Inflammatory macrophage (primary cell): ENCODE results near the gene TFDP2.
"Not testable (repeated sequence)": the region's sequence is repeated elsewhere in the genome, so short reads cannot be mapped to it uniquely, and the experiment has no call there.

Experiments
- DNase-seq, 2 donors: peaks; one replicate each; pipeline ENCODE4 v3.0.0-alpha.2; 2020 to 2022

Gene TFDP2

DNA sequence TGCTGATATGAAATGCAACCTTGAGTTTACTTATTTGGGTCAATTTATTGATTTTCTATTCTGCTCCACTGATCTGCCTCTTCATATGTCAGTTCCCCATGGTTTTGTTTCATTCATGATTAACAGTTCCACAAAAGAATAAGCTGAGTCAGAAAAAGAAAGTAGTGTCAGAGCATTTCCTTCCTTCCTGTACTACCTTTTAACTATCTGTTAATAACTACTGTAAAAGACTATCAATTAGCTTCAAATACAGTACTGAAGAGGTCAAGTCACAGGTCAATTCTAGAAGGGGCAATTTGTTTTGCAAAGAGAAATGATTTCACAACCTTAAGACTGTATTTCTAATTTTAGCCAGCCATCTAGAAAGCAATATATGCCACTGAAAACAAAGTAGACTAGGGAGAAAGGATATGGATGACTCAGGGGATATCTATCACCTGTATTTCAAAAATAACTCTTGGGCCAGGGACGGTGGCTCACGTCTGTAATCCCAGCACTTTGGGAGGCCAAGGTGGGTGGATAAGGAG is 129.5 kb downstream of the TFDP2 start:
- DNase-seq: peak in 1 of 2 donors; percentile 7

DNA sequence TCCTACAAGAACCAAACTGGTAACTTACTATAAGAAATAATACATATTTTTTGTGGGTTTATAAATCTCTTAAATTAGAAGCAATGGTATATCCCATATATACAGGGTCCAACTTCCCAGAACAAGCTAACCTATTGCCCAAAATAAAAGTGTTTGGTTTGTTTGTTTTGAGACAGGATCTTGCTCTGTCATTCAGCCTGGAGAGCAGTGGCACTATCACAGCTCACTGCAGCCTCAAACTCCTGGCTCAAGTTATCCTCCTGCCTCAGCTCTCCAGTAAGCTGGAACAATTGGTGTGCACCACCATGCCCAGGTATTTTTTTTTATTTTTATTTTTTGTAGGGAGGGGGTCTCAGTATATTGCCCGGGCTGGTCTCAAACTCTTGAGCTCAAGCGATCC is 135.4 kb downstream of the TFDP2 start:
- no peak for DNase-seq

DNA sequence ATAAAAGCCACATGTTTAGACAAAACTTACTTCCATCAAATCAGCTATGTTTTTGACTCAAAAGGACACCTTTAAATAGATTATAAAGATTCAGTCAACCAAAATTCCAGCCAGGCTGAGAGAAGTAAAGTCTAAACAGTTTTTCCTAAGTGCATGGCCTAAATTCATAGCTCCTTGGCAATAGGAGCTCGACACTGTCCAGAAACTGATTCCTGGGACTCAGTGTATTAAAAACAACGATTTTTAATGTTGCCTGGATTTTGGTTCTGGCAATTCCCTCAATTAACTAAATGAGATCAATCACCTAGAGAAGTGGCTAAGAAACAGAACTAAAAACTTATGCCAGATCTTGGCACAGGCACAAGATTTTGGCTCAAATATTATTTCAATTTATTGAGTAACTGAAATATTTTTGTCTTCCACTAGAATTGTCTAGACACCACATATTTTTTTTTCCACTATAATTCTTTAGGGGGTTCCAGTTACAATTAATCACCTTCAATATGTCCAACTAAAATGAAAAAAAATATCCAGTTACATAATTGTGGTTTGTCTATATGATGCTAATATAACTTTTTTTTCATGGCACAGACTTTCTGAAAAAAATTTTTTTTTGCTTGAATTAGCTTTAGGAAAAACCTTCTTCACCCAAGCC is 135.9 kb downstream of the TFDP2 start:
- no peak for DNase-seq

DNA sequence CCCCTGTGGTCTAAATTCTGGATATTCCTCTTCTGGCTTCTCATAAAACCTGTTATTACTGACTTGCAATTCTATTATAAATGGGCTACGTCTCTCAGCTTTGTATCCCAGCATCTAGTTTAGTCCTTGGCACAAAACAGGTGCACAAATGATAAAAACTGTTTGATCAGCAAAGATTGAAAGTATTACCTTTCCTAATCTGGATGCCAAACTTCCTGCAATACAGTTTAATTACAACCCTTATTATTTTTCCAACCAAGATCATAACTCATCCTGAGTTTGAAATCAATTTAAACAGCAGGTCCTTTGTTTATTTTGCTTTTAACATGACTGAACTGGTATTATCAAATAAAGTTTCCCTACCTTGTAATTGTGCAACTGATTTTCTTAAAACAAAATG is 140.3 kb downstream of the TFDP2 start:
- no peak for DNase-seq

DNA sequence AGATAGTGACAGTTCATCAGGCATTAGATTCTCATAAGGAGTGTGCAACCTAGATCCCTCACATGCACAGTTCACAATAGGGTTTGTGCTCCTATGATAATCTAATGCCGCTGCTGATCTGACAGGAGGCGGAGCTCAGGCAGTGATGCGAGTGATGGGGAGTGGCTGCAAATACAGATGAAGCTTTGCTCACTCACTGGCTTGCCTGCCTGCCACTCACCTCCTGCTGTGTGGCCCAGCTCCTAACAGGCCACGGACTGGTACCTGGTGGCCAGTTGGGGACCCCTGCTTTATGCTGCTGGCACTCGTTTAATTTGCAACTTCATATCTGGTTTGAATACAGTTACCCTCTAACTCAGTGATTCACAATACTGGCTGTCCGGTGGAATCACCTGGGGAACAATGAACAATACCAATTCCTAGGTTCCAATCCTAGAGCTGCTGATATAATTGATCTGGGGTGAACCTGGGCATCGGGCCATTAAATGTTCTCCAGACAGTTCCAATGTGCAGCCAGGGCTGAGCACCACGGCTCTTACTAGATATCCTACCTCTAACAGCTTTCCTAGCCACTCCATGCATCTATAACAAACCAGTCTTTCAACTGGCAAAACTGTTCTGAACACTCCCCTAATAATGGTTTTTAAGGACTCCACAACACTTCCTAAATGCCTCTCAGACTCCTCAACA is 141.5 kb downstream of the TFDP2 start:
- DNase-seq: no peak

DNA sequence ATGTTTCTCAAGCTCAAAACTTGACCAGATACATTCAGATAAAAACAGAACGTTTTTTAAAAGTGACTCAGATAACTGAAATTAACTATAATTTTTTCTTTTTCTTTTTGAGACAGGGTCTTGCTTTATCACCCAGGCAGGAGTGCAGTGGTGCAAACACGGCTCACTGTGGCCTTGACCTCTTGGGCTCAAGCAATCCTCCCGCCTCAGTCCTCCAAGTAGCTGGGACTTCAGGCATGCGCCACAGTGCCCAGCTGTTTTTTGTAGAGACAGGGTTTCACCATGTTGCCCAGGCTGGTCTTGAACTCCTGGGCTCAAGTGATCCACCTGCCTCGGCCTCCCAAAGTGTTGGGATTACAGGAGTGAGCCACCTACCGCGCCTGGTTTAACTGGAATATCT is 144.4 kb downstream of the TFDP2 start:
- DNase-seq: not testable (repeated sequence)

DNA sequence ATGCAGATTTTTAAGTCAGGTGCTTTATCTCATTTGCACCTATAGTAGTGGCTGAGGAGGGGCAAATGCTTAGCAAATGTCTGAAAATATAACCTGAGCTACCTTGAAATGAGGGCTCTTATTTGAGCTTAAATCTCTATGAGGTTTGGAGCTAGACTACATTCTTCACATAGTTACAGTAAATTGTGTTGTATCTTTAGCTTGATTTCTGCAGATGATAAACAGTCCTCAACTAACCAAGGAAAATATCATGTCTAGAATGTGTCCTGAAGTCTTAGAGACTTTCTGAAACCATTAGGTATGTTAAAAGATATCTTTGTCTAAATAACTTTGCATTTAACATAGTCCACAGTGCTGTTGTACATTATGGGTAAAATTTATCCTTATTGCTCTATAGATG is 145.3 kb downstream of the TFDP2 start:
- no peak for DNase-seq

DNA sequence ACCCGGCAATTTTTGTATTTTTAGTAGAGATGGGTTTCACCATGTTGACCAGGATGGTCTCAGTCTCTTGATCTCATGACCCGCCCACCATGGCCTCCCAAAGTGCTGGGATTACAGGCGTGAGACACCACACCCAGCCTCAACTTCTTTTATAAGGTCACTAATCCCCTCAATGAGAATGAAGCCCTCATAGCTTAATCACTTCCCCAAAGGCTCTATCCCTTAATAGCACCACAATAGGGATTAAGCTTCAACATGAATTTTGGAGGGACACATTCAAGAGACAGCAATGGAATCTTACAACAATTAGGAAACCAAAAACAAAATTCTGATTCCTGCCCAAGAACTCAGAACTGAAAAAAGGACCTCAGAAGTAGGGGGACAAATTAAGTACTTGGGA is 146.1 kb downstream of the TFDP2 start:
- DNase-seq: no peak

DNA sequence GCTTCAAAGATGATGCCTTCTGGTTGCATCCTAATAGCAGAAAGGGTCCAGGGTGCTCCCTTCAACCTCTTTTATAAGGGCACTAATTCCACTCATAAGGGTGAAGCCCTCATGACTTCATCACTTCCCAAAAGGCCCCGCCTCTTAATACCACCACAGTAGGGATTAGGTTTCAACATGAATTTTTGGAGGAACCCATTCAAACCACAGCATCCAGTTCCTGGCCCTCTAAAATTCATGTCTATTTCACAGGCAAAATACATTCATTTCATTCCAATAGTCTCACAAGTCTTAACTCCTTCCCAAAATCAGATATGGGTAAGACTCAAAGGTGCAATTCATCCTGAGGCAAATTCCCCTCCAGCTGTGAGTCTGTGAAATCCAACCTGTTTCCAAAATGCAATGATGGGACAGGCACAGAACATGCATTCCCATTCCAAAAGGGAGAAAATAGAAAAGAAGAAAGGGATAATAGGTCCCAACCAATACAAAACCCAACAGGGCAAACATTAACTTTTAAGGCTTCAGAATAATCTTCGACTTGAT is 148.9 kb downstream of the TFDP2 start:
- no peak for DNase-seq

DNA sequence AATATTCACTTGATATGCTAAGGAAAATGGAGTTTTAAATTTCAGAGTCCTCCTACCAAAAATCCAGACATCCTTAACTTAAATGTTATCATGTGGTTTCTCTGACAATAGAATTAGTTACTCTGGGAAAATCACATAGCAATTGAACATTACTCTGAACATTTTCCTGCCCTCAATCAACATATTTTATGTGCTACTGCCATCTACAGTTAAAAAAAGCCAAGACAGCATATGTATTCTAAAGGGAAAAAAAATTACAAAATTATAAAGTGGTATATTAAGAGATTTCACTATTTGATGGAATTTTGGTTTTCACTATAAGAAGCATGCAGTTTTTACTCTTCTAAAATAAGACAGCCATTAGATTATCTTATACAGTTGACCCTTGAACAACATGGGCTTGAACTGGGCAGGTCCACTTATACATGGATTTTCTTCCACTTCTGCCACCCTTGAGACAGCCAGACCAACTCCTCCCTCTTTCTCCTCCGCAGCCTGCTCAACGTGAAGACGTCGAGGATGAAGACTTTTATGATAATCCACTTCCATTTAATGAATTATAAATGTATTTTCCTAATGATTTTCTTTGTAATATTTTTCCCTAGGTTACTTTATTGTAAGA is 150.6 kb downstream of the TFDP2 start:
- no peak for DNase-seq

DNA sequence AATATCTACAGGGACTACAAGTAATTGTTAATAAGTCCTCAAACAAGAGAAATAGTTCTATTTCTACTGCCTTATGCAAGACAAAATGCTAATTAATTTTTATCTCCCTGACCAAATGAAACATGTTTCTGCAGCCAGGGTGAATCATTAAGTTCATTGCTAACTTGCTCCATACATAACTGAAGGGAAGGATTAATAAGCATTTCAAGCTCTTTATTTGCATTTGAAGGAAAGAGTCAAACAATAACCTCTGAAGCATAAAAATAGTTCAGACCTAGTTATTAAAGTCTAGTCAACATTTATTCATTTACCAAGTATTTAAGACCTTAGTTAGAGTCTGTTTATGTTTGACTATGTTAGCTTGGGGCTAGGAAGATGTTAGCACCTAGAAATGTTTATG is 152.9 kb downstream of the TFDP2 start:
- DNase-seq: no peak

DNA sequence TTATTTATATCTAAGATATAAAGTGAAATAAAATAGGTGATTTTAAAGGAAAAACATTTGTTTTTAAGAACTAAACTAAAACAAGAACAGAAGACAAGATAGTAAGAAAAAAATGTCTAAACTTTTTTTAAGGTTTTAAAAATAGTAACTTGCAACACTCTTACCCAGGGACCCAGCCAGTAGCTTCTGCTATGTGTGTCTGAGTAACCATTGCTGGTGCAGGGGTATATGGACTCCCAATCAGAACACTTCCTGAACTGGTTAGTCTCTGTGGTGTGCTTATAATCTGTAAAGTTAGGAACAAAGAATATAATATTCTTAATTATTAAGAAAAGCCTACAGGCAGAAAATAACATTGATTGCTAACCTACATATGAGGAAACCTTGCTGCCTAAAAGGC is 154.5 kb downstream of the TFDP2 start:
- DNase-seq: peak; percentile 25 to 30

DNA sequence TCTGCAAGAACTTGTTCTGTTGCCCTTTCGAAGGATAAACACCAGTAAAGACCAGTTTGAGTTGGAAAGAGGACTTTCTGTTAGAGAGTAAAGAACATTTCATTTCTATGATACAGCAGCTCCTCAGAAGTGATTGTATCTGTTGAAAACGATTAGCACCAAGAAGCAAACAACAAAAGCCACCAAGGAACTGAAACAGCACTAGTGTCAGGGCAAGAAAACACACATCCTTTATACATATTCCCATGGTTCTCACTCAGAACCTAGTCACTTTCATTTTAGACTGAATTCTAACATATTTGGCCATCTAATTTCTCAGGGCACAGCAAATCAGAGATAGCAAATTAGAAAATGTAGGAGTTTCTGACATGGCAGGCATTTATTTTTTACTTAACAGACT is 156.8 kb downstream of the TFDP2 start:
- DNase-seq: no peak

DNA sequence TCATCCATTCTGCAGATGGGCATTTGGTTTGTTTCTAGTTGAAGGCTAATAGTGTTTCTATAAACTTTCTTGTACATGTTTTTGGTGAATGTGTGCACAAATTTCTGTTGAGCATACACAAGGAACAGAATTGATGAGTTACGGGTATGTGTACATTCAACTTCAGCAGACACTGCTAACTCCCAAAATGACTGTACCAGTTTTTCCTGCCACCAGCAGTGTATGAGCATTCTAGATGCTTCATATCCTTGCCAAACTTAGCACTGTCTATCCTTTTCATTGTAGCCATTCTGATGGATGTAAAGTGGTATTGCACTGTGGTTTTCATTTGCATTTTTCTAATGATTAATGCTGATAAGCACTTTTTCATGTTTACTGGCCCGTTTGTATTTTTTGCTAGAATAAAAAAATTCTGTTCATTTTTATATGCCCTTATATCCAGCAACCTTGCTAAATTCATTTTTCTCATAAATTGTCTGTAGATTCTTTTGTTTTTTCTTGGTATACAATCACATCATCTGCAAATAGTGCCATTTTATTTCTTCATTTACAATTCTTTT is 162.7 kb downstream of the TFDP2 start:
- DNase-seq: no peak

DNA sequence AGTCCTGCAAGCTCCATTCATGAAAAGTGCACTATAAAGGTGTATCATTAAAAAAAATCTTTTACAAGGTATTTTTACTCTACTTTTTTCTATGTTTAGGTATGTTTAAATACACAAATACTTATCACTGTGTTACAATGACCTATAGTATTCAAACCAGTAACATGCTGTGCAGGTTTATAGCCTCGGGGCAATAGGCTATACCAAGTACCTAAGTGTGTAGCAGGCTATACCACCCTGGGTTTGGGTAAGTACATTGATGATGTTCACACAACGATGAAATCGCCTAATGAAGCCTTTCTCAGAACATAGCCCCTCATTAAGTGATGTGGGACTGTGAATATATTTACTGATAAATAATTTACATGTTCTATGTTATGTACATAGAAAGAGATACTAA is 168.3 kb downstream of the TFDP2 start:
- no peak for DNase-seq

DNA sequence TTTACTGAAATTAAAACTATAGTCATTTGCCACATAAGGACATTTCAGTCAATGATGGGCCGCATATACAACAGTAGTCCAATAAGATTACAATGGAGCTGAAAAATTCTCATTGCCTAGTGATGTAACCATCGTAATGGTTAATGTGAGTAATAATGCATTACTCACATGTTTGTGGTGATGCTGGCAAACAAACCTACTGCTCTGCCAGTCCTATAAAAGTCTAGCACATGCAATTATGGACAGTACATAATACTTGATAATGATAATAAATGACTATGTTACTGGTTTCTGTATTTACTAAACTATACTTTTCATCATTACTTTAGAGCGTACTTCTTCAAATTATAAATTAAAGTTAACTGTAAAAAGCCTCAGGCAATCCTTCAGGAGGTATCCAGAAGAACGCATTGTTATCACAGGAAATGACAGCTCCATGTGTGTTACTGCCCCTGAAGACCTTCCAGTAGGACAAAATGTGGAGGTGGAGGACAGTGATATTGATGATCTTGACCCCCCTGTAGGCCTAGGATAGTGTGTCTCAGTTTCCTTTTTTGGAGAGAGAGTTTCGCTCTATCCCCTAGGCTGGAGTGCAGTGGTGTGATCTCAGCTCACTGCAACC is 170.2 kb downstream of the TFDP2 start:
- no peak for DNase-seq

DNA sequence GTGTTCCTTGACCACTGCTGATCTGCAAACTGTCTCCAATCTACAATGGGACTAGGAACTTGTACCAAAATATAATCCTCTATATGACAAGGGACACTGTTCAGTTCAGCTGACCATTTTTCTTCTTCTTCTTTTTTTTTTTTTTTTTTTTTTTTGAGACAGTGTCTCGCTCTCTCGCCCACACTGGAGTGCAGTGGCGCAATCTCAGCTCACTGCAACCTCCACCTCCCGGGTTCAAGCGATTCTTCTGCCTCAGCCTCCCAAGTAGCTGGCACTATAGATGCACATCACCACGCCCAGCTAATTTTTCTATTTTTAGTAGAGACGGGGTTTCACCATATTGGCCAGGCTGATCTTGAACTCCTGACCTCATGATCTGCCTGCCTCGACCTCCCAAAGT is 174.6 kb downstream of the TFDP2 start:
- DNase-seq: peak; percentile 2 to 12

DNA sequence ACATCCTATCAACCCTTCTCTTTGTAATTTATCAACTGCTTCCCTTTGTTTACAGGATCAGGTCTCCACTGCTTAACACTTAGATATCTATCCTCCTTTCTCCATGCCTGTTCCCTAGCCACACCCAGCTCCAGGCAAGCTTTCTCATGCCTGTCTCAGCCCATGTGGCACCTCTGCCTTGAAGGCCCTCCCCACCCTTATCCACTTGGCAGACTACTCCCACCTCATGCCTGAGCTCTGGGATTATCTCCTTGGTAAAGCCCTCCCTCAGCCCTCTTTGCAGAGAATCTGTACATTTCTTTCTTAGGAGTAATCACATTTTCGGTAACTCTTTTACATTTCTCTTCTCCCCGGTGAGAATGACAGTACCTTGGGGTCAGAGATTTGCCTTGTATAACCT is 176.9 kb downstream of the TFDP2 start:
- no peak for DNase-seq

DNA sequence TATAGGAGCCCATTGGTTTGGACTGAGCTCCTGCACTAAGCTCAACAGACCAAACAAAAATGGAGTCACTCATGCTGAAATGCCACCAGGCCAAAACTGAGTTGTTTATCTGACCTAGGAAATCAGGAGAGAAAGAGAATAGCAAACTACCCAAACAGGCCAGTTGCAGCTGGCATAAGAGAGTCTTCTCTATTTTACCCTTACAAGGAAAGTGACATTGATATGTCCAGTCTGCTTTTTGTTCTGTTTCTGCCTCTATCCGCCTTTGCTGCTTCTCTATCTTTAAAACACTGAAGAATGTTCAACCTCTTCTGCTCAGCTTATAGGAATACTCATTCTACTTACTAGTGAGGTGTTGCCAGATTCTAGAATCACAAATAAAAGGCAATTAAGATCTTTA is 177.8 kb downstream of the TFDP2 start:
- no peak for DNase-seq

DNA sequence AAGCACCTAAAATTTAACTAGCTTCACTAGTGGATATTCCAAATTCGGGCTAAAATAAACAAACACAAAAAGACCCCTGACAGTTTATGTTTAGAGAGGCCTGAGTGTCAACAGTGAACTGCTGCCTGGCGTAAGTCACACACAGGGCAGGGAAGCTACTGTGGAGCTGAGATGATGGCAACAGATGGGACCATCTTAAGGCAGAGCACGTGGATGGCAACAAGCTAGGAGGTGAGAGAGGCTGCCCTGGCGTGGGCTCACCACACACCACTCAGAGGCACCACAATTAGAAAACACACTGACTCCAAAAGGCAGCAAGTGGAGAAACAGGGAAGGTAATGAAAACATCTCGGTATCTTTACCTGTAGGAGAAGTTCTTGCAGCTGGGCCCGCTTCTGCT is 179.6 kb downstream of the TFDP2 start:
- DNase-seq: no peak

DNA sequence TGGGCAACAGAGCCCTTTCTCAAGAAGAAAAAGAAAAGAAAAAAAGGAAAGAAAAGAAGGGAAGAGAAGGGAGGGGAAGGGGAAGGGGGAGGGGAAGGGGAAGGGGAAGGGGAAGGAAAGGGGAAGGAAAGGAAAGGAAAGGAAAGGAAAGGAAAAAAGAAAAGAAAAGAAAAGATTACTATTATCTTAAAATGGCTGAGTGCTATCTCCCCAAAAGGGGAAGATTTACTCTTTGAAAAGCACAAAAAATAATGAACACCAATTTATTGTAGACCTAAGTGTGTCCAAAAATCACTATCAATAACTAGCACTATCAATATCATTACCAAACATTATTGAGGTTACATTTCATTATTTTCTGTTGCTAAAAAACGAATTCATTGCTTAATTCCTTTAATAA is 183.9 kb downstream of the TFDP2 start:
- no peak for DNase-seq

DNA sequence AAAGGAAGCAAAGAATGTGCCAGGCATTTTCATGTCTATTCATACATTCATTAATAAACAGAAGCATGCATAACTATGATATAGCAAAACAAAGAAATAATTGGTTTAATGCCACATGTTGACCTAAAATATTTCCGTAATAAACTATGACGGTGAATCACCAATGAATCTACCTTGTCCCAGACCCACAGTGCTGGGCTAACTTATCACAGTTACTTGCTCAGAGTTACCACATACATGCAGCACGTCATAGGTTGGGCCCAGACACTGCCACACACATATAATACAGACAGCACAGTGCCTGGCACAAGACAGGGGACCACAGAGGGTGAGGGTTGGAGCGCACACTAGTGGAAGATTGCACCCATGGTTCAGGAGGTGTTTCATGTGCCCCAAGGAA is 186.0 kb downstream of the TFDP2 start:
- DNase-seq: no peak

DNA sequence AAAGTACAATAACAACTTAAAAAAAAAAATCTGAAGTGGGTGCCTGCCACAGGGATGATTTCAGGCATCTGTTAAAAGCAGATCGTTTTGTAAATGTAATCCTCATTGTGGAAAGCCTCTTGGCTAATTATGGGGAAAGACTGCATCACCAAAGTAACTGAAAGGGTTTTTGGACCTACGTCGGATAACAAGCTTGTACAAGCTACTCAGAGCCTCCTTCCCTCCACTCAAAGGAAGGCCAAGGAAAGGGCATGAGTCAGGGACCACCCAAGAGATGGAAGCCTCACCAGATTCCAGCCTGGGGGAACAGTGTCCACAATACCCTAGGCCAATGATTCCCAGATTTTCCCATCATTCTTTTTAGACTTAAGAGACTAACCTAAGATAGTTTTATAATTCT is 188.6 kb downstream of the TFDP2 start:
- DNase-seq: no peak
